ENCODE data around the gene PDCD7.

PDCD7 gene

GRCh38 chr15:65069779-65070546, 63.6 kb downstream of the PDCD7 start:
- H3K27ac ChIP-seq (ENCODE audit: low read length), result no peak overlapping the region
- no peaks in the 10 kb centered on the region for H3K27me3 ChIP-seq (ENCODE audit: insufficient read depth, low read length, poor library complexity)
- H3K9ac ChIP-seq (ENCODE audit: low read depth, low read length), result no peak overlapping the region
- H2AFZ ChIP-seq (ENCODE audit: low read depth, low read length), result no peak overlapping the region
- H3K9me3 ChIP-seq (ENCODE audit: insufficient read depth, low read length, severe bottlenecking), result no peaks in the 10 kb centered on the region
- H3K4me1 ChIP-seq (ENCODE audit: insufficient read depth, low read length), result no peaks in the 10 kb centered on the region
- H4K20me1 ChIP-seq (ENCODE audit: insufficient read depth, low read length), result no peaks in the 10 kb centered on the region
- H3K4me3 ChIP-seq (ENCODE audit: low read depth in 1 of 2, low read length in 2 of 2), result no peak overlapping the region
- ATAC-seq (ENCODE audit: insufficient read depth, low read depth), result no peak
- H3K36me3 ChIP-seq (ENCODE audit: insufficient read depth, low read length), result no peaks in the 10 kb centered on the region
- DNase-seq, result no peak
- TF ChIP-seq CTCF (IDR thresholded peaks at IDR 0.05; ENCODE audit: borderline replicate concordance, extremely low read depth, low read length, poor library complexity, severe bottlenecking), result no peak
- no peak for TF ChIP-seq EZH2 (IDR thresholded peaks at IDR 0.05; ENCODE audit: borderline replicate concordance, low read depth, low read length, severe bottlenecking)
- no peaks in the 10 kb centered on the region for H3K79me2 ChIP-seq (ENCODE audit: insufficient read depth, low read length)
- H3K4me2 ChIP-seq (ENCODE audit: insufficient read depth, low read length), result no peak overlapping the region

- Histone ChIP-seq H3K9me3 (ENCODE audit: insufficient read depth, low read length, severe bottlenecking) (no peaks in the 10 kb centered on the region), H3K4me1 (ENCODE audit: insufficient read depth, low read length) (no peaks in the 10 kb centered on the region), H3K36me3 (ENCODE audit: insufficient read depth, low read length) (no peaks in the 10 kb centered on the region), H3K27ac (ENCODE audit: low read length) (no peak overlapping the region), H2AFZ (ENCODE audit: low read depth, low read length) (no peak overlapping the region), H3K4me3 (ENCODE audit: low read depth in 1 of 2, low read length in 2 of 2) (no peak overlapping the region), H3K9ac (ENCODE audit: low read depth, low read length) (no peak overlapping the region), H3K79me2 (ENCODE audit: insufficient read depth, low read length) (no peaks in the 10 kb centered on the region), H4K20me1 (ENCODE audit: insufficient read depth, low read length) (no peaks in the 10 kb centered on the region), H3K4me2 (ENCODE audit: insufficient read depth, low read length) (no peak overlapping the region), H3K27me3 (ENCODE audit: insufficient read depth, low read length, poor library complexity) (no peaks in the 10 kb centered on the region)
- ATAC-seq (ENCODE audit: insufficient read depth, low read depth) (no peak), DNase-seq (no peak)
- TF ChIP-seq EZH2 (IDR thresholded peaks at IDR 0.05; ENCODE audit: borderline replicate concordance, low read depth, low read length, severe bottlenecking) (no peak), CTCF (IDR thresholded peaks at IDR 0.05; ENCODE audit: borderline replicate concordance, extremely low read depth, low read length, poor library complexity, severe bottlenecking) (no peak)
Observed at GRCh38 chr15:65069179-65069578, 64.4 kb downstream of the PDCD7 start.

GRCh38 chr15:65068403-65068788, 65.2 kb downstream of the PDCD7 start:
- H3K4me3 ChIP-seq (ENCODE audit: low read depth in 1 of 2, low read length in 2 of 2), result no peak overlapping the region
- no peak for TF ChIP-seq CTCF (IDR thresholded peaks at IDR 0.05; ENCODE audit: borderline replicate concordance, extremely low read depth, low read length, poor library complexity, severe bottlenecking)
- no peak for TF ChIP-seq EZH2 (IDR thresholded peaks at IDR 0.05; ENCODE audit: borderline replicate concordance, low read depth, low read length, severe bottlenecking)
- H3K9ac ChIP-seq (ENCODE audit: low read depth, low read length), result no peak overlapping the region
- no peaks in the 10 kb centered on the region for H3K4me1 ChIP-seq (ENCODE audit: insufficient read depth, low read length)
- DNase-seq, result no peak
- H3K27ac ChIP-seq (ENCODE audit: low read length), result no peak overlapping the region
- no peak for ATAC-seq (ENCODE audit: insufficient read depth, low read depth)
- no peaks in the 10 kb centered on the region for H4K20me1 ChIP-seq (ENCODE audit: insufficient read depth, low read length)
- no peaks in the 10 kb centered on the region for H3K9me3 ChIP-seq (ENCODE audit: insufficient read depth, low read length, severe bottlenecking)
- no peak overlapping the region for H3K4me2 ChIP-seq (ENCODE audit: insufficient read depth, low read length)
- no peaks in the 10 kb centered on the region for H3K27me3 ChIP-seq (ENCODE audit: insufficient read depth, low read length, poor library complexity)
- no peaks in the 10 kb centered on the region for H3K79me2 ChIP-seq (ENCODE audit: insufficient read depth, low read length)
- H2AFZ ChIP-seq (ENCODE audit: low read depth, low read length), result no peak overlapping the region
- H3K36me3 ChIP-seq (ENCODE audit: insufficient read depth, low read length), result no peaks in the 10 kb centered on the region
